Stomach (tissue), 4 donors: Measurements from ENCODE around the gene CORO2B.
"Not testable (repeated sequence)": the region's sequence is repeated elsewhere in the genome, so short reads cannot be mapped to it uniquely, and the experiment has no call there.

Experiments used
- EP300 ChIP-seq: sonication (generic); formaldehyde crosslinking; IDR thresholded peaks from one replicate; pipeline ENCODE4 v1.6.1; 2017; ENCODE audit warnings: antibody characterized with exemption
- POLR2A ChIP-seq, 4 donors: fragments of 450-650 bp; IDR thresholded peaks; one replicate each; pipeline ENCODE4 v1.6.1; 2016; ENCODE audit warnings: antibody characterized with exemption in 4 of 4, control low read depth in 2 of 4, mild to moderate bottlenecking in 1 of 4, moderate library complexity in 1 of 4
- TF ChIP-seq, protein P1 (sequence below), 7 experiments: fragments of 450-650 bp in 4 of 7; fragments of 200-600 bp in 3 of 7; sonication (generic) in 3 of 7; IDR thresholded peaks; one replicate each; pipeline ENCODE4 v1.5.1; 2016 to 2019; ENCODE audit warnings: antibody characterized with exemption in 7 of 7, control low read depth in 2 of 7, mild to moderate bottlenecking in 1 of 7

DNA sequence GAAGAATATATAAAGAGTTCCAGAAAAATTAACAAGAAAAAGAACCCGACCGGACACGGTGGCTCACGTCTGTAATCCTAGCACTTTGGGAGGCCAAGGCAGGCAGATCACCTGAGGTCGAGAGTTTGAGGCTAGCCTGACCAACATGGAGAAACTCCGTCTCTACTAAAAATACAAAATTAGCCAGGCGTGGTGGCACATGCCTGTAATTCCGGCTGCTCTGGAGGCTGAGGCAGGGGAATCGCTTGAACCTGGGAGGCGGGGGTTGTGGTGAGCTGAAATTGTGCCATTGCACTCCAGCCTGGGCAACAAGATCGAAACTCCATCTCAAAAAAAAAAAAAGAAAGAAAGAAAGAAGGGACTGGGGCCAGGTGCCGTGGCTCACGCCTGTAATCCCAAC, 68.6 kb downstream of the CORO2B start:
- TF ChIP-seq, protein P1, sequence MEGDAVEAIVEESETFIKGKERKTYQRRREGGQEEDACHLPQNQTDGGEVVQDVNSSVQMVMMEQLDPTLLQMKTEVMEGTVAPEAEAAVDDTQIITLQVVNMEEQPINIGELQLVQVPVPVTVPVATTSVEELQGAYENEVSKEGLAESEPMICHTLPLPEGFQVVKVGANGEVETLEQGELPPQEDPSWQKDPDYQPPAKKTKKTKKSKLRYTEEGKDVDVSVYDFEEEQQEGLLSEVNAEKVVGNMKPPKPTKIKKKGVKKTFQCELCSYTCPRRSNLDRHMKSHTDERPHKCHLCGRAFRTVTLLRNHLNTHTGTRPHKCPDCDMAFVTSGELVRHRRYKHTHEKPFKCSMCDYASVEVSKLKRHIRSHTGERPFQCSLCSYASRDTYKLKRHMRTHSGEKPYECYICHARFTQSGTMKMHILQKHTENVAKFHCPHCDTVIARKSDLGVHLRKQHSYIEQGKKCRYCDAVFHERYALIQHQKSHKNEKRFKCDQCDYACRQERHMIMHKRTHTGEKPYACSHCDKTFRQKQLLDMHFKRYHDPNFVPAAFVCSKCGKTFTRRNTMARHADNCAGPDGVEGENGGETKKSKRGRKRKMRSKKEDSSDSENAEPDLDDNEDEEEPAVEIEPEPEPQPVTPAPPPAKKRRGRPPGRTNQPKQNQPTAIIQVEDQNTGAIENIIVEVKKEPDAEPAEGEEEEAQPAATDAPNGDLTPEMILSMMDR (IDR thresholded peaks at IDR 0.05) = not testable (repeated sequence)
- TF ChIP-seq EP300; POLR2A (IDR thresholded peaks at IDR 0.05): not testable (repeated sequence)
